ENCODE data around the gene RAB6A.
"Not testable (repeated sequence)": the region's sequence is repeated elsewhere in the genome, so short reads cannot be mapped to it uniquely, and the experiment has no call there.

RAB6A gene

DNA sequence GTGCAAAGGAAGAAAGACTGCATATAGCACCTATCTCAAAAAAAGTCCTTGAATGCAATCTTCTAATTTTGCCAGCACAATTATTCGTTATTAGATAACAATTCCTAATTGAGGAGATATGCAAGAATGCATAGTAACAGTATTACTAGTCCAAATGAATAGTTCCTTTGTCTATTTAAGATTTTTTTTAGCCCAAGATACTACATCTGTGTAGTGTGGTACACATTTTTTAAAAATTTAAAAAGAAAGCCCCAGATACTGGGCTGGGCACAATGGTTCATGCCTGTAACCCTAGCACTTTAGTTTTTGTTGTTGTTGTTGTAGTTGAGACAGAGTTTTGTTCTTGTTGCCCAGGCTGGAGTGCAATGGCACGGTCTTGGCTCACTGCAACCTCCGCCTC is 43.7 kb downstream of the RAB6A start:
- no peak for DNase-seq (ENCODE audit: low spot score)

- no peak for DNase-seq (ENCODE audit: low spot score)
These were observed 44.5 kb downstream of the RAB6A start for GRCh38 chr11:73716153-73717056.

DNA sequence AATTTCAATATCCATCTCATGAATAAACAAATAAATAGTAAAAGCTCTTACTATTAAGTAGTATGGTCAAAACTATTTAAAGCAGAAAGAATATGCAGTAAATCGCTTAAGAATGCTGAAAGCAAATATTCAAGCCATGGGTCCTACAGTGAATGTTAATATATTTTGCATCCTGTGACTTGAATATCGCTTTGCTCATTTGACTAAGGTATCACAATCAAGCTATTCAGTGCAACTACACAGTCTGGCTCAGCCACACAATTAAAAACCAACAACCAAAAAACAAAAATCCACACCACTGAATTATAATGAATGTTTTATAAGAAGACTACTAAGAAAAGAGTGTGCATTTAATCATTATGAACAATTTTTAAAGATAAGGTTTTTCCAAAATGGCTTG is 45.3 kb downstream of the RAB6A start:
- no peak for DNase-seq (ENCODE audit: low spot score)

DNA sequence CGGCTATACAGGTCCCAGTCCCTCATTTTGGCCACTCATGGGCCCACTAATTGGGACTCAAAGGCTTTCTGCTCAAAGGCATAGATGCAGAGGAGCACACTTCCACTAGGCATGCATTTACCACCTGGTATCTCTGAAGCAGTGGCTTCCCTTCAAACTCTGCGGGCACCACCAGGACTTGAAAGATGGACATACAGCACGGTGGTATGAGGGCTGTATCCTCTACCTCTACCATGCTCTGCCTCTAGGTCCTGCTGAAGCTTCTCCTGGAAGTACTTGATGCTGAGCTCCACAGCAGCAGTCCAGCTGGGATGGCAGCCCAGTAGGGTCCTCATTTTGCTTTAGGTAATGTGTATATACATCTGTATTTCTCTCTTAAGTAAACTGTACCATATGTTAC is 49.9 kb downstream of the RAB6A start:
- no peak for DNase-seq (ENCODE audit: low spot score)

DNA sequence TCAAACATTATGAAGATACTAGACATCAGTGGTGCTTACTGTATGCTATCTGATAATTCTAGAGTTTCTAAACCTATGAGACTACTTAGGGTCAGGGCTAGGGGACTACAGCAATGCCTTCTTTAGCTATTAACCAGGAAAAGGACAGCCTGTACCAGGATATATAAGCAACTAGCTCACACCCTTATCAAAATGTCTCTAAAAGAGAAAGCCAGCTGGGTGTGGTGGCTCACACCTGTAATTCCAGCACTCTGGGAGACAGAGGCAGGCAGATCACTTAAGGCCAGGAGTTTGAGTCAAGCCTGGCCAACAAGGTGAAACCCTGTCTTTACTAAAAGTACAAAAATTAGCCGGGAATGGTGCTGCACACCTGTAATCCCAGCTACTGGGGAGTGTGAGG is 55.8 kb downstream of the RAB6A start:
- no peak for DNase-seq (ENCODE audit: low spot score)

DNA sequence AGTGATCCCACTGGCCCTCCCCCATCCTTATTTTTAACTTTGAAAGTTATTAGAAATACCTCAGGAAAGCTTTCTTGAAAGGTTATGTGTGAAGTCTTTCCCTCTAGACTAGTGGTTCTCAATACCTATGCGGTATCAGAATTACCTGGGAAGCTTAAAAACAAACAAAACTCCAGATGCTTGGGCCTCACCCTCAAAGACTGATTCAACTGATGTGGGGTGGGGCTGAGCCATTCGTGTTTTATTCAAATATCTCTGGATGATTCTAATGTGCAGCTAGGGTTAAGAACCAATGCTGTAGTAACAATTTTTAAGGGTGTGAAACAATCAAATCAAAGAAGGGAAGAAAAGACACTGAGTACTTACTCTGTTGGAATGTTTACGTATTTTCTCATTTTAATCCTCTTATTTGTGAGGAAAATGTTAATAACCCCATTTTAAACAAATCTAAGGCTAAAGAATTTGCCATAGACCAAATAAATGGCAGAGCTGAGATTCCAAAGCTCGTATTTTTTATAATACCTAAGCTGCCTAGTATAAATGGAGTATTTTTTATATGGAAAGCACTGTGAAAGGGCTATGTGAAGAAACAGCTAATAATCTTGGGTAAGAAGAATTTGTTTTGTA is 66.9 kb downstream of the RAB6A start:
- DNase-seq (ENCODE audit: low spot score), result no peak

DNA sequence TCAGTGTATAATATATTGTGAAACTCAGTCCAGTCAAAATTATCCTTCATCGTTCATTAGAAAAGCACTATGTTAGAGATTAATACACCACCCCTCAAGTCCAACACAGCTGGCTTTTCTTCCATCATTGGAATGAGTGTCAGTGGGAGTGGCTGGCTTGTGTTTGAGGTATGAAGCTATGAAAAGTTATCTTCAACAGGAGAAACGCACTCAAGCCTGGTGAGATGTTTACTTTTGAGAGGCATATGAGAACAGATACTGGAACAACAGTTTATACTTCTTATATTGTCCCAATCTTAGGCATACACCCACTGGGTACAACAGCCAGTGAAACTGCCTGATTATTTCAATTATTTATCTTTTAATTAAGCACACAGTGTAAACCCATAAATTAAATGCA is 80.2 kb downstream of the RAB6A start:
- no peak for DNase-seq (ENCODE audit: low spot score)

DNA sequence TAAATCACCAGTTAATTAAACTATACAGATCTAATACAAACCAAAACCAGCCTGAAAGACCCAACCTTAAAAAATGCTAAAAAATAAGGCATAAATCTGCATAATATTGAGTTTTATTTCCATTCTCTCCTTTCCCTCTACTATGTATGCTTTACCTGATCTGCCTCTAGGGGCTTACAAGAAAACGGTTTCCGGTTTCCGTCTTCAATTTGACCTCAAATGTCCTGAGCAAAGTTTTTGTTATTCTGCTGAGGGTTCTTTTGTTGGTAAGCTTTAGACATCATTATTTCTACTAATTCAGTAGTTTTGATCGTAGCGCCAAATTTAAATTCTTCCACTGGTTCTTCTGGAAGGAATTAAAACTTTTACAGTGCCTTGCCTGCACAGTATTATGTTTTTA is 84.3 kb downstream of the RAB6A start:
- DNase-seq (ENCODE audit: low spot score), result not testable (repeated sequence)

DNA sequence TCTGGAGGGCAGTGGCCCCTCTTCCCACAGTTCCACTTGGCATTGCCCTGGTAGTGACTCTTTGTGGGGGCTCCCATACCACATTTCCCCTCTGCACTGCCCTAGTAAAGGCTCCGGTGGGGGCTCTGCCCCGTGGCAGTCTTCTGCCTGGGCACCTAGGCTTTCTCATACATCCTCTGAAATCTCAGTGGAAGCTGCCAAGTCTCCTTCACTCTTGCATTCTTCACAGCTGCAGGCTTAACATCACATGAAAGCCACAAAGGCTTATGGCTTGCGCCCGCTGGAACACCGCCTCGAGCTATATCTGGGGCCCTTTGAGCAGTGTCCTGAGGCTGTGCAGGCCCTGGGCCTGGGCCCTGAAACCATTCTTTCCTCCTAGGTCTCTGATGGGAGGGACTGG is 89.2 kb downstream of the RAB6A start:
- DNase-seq (ENCODE audit: low spot score), result no peak

- no peak for DNase-seq (ENCODE audit: low spot score)
These were observed 90.1 kb downstream of the RAB6A start for GRCh38 chr11:73670808-73671207.

DNA sequence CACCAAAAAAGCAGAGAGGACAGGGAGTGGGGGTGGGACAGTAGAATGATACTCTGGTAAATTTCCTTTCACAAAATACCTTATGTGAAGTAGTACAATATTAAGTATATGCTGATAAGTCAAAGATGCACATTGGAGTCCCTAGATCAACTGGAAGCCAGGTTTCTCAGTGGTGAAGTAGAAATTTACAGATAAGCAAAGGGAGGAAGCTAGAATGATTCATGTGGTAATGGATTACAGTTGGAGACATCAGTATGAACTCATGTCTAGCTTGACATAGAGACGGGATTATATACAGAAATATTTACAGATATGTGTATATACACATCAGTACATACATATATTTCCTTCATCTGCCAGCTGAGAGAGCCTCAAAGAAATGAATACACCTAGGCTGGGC is 93.0 kb downstream of the RAB6A start:
- DNase-seq (ENCODE audit: low spot score), result no peak

DNA sequence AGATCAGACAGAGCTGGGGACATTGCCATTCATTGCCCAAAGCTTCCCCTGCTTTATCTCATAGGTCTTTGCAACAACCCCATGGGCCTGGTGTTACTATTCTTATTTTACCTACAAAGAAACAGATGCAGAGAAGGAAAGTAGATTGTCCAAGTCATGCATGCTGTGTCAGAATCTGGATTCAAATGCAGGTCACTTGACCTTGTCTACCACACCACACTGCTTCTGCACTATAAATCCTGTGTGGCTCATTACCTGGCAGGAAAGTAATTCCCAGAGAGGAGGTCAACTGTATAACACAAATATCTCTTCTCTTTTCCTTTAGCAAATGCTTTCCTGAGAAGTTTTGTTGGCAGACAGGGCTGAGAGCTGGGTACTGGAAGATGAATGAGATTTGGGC is 96.0 kb downstream of the RAB6A start:
- no peak for DNase-seq (ENCODE audit: low spot score)

- no peak for DNase-seq (ENCODE audit: low spot score)
These were observed 97.0 kb downstream of the RAB6A start for GRCh38 chr11:73663604-73664495.

DNA sequence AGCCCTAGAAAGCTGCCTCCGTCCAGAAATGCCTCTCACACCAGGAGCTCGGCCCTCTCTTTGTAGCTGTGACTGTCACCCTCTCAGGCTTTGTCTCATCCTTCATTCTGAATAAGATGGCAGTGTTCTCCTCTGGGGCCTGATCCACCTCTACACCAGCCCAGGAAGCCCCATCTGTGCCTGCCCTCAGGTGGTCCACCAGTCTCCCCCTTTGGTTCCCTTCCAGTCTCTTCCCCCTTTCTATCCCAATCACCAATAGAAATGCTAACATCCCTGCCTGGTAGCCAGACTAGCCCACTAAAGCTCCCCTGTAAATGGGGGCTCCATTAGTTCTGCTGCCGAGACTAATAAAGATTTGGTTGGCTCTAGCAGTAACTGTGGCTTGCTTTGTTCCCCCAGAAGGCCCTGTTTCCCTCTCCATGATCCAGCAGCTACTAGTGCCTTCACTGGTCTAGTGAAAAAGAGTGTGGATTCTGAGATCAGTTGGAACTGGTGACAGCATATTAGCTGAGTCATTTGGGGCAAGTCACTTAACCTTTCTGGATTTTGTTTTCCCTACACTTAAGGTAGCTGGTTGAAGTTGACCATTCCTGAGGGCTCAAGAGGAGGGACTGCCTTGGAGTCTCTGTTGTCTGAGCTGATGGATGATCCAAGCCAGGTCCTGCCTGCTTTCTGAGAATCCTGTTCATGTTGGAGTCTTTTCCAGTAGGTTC is 98.3 kb downstream of the RAB6A start:
- DNase-seq (ENCODE audit: low spot score), result no peak

DNA sequence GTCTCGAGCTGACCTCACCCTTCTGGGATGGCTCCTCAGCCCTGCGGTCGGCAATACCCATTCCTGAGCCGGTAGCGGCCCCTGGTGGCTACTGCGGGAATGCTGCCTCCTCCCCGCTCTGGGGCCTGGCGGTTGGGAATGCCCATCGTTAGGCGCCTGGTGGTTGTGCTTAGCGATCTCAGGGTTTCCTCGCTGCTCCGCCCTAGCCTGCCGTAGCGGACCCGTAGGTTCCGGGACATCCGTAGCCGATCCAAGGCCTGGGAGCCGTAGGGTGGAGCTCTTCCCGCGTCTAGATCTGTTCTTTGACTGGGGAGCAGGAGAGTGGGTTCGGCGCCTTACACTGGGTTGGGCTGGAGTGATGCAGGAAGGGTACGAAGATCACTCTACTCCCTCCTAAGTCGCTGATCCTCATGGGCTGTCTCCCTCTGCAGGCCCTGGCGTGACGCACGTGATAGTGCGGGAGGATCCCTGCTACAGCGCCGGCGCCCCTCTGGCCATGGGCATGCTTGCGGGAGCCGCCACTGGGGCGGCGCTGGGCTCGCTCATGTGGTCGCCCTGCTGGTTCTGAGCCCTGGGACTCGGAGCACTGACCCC is 99.7 kb downstream of the RAB6A start:
- peak; percentile 97 for DNase-seq (ENCODE audit: low spot score)

GRCh38 chr11:73660497-73661034 is 100.3 kb downstream of the RAB6A start:
- DNase-seq (ENCODE audit: low spot score), result no peak

- DNase-seq (ENCODE audit: low spot score), result no peak
These were observed 100.9 kb downstream of the RAB6A start for GRCh38 chr11:73659961-73660360.

GRCh38 chr11:73656985-73657384 is 103.9 kb downstream of the RAB6A start:
- DNase-seq (ENCODE audit: low spot score), result no peak

DNA sequence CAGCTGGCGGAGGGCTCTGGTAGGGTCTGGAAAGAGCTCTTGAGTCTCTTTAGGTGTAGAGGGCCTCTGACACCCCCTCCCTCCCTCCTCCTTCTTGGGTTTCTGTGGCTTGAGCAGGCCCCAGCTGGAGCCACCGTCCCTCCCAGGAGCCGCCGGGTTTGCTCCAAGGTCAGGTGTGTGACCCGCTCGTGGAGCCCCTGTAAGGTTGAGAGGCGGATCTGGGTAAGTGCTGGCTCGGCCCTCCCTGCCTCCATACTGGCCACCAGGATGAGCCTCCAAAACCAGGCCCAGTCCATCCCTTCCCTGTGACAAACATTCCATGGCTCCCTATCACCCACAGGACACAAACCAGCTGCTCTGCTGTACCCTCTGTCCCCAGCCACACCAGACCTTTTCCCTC is 105.2 kb downstream of the RAB6A start:
- no peak for DNase-seq (ENCODE audit: low spot score)

GRCh38 chr11:73654482-73655021 is 106.3 kb downstream of the RAB6A start:
- DNase-seq (ENCODE audit: low spot score), result no peak

- no peak for DNase-seq (ENCODE audit: low spot score)
These were observed 106.9 kb downstream of the RAB6A start for GRCh38 chr11:73653996-73654395.

Data from ecto neural progenitor cell (in vitro differentiated cells).